IPS-18a (cell line): Measurements from ENCODE around the gene FBXW9.

Experiments
- H3K27ac ChIP-seq: one replicate; pipeline ENCODE4 v1.5.1; 2013; ENCODE audit warnings: low read length
- H3K27me3 ChIP-seq: one replicate; pipeline ENCODE4 v1.6.1; 2013; ENCODE audit warnings: mild to moderate bottlenecking, low read length; ENCODE audit not compliant: control insufficient read depth, insufficient read depth
- H3K36me3 ChIP-seq: one replicate; pipeline ENCODE4 v1.6.1; 2013; ENCODE audit warnings: low read depth, low read length; ENCODE audit not compliant: control insufficient read depth
- H3K4me1 ChIP-seq: one replicate; pipeline ENCODE4 v1.6.1; 2013; ENCODE audit warnings: low read depth, low read length; ENCODE audit not compliant: control insufficient read depth
- H3K4me3 ChIP-seq: one replicate; pipeline ENCODE4 v1.5.1; 2013; ENCODE audit warnings: low read length
- H3K9ac ChIP-seq: one replicate; pipeline ENCODE4 v1.6.1; 2013; ENCODE audit warnings: mild to moderate bottlenecking, low read length, moderate library complexity
- H3K9me3 ChIP-seq: one replicate; pipeline ENCODE4 v1.6.1; 2013; ENCODE audit warnings: low read depth, low read length; ENCODE audit not compliant: control insufficient read depth

Gene FBXW9

DNA sequence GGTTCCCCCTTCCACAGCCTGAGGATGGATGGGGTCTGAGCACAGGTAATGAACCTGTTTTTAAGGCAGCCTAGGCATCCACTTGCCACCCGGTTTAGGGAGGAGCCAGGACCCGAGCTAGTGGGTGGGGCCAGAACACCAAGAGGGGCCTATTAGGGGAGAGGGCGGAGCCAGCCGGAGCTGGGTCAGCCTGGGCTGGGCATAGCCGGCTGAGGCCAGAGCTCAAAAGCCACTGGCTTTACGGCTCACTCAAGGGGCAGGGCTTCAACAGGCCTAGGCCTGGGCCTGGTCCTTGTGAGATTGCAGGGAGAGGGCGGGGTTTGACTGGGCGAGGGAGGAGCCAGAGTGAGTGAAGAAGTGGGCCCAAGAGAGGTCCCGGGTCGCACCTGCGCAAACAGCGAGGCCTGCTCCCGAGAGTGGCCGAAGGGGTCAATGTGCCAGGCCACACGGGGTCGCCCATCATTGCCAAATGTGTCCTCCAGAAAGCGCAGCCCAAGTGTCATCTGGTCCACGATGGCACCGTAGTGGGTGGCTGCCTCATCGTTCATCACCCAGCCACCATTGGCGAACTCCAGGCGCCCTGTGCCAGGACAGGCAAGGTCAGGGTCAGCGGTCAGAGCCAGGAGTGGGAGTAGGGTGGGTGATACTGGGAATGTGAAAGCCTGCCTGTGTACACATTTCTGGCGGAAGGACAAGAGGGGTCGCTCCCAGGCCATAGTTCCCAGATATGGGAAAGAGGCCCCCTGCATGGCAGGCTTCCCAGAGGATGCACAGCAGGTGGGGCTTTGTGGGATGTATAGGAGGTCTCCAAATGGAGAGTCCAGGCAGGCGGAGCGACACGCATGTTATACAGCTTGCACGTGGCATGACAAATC is 31.8 kb downstream of the FBXW9 start:
- H3K9ac ChIP-seq: no peak overlapping the region
- H3K4me3 ChIP-seq: no peak overlapping the region

DNA sequence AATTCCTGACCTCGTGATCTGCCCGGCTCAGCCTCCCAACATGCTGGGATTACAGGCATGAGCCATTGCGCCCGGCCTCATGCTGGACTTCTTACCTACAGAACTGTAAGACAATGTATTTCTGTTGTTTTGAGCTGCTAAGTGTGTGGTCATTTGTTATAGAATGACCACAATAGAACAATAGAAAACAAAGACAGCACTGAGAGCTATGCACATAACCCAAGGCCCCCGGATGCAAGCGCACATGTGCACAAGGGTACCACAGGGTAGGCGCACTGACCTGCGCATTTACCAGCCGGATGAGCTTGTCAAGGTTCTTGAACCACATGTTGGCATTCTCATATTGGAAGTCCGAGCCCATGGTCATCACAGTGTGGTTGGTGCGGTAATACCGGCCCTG is 35.5 kb downstream of the FBXW9 start:
- Histone ChIP-seq H3K9ac (no peak overlapping the region), H3K4me1 (no peaks in the 10 kb centered on the region), H3K27me3 (no peaks in the 10 kb centered on the region), H3K4me3 (no peak overlapping the region), H3K9me3 (no peaks in the 10 kb centered on the region), H3K27ac (no peak overlapping the region), H3K36me3 (peaks cover 12% of the 10 kb centered on the region)

More for the DNA sequence above, 31.8 kb downstream of the FBXW9 start:
- H3K9me3 ChIP-seq: no peaks in the 10 kb centered on the region
- peaks cover 12% of the 10 kb centered on the region for H3K36me3 ChIP-seq
- H3K27me3 ChIP-seq: no peaks in the 10 kb centered on the region
- no peaks in the 10 kb centered on the region for H3K4me1 ChIP-seq
- no peak overlapping the region for H3K27ac ChIP-seq

GRCh38 chr19:12657966-12658365 is 38.5 kb downstream of the FBXW9 start:
- H3K36me3 ChIP-seq: peaks cover 9% of the 10 kb centered on the region
- H3K27me3 ChIP-seq: no peaks in the 10 kb centered on the region
- no peaks in the 10 kb centered on the region for H3K9me3 ChIP-seq
- no peak overlapping the region for H3K9ac ChIP-seq
- H3K4me1 ChIP-seq: no peaks in the 10 kb centered on the region
- H3K27ac ChIP-seq: no peak overlapping the region
- no peak overlapping the region for H3K4me3 ChIP-seq

DNA sequence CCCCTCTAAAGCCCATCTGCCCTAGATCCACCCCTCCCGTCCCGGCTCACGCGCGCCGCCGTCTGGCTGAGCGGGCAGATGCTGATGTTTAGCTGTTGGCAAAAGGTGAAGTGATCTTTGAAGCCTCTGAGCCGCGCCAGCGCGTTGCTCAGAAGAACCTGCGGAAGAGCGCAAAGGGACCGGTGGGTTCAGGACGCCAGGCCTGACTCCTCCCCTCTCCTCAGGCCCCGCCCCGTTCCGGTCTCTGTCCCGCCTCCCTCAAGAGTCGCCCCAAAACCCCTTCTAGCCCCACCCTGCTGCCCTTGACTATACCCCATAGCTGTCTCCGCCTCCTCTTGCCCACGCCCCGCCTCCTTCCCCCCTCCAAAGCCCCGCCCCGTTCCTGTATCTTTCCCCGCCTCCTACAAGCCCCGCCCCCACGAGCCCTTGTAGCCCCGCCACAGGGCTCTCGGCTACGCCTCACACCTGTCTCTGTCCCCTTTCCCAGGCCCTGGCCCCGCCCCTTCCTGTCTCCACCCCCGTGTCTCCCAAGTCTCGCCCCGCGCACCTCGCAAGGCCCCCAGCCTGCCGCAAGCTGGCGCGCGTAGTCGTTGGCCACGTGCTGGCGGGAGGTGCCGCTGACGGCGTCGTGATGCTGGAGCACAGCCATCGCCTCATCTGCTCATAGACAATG is 39.4 kb downstream of the FBXW9 start:
- H3K27me3 ChIP-seq: no peaks in the 10 kb centered on the region
- no peak overlapping the region for H3K27ac ChIP-seq
- no peaks in the 10 kb centered on the region for H3K9me3 ChIP-seq
- no peak overlapping the region for H3K9ac ChIP-seq
- no peaks in the 10 kb centered on the region for H3K4me1 ChIP-seq
- H3K4me3 ChIP-seq: no peak overlapping the region
- H3K36me3 ChIP-seq: peaks cover 9% of the 10 kb centered on the region

GRCh38 chr19:12655546-12655945 is 40.9 kb downstream of the FBXW9 start:
- Histone ChIP-seq H3K36me3 (peaks cover 3% of the 10 kb centered on the region), H3K27me3 (no peaks in the 10 kb centered on the region), H3K27ac (no peak overlapping the region), H3K9ac (no peak overlapping the region), H3K4me3 (no peak overlapping the region), H3K4me1 (no peaks in the 10 kb centered on the region), H3K9me3 (no peaks in the 10 kb centered on the region)

DNA sequence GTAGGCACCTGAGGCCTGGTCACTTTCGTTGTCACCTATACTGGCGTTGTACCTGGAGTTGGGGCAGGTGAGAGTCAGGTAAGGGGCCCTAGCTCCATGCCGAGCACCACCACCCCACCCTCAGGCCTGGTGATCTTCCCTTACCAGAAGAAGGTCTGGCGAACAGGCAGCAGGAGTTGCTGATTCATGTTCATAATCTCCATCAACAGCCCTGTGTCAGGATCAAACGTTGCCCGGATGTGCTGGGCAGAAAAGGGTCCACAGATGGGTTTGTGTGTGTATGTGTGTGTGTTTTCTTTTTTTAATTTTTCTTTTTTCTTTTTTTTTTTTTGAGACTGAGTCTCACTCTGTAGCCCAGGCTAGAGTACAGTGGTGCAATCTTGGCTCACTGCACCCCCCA is 44.2 kb downstream of the FBXW9 start:
- no peaks in the 10 kb centered on the region for H3K27me3 ChIP-seq
- H3K4me3 ChIP-seq: no peak overlapping the region
- no peaks in the 10 kb centered on the region for H3K36me3 ChIP-seq
- no peaks in the 10 kb centered on the region for H3K4me1 ChIP-seq
- no peak overlapping the region for H3K9ac ChIP-seq
- H3K27ac ChIP-seq: no peak overlapping the region
- no peaks in the 10 kb centered on the region for H3K9me3 ChIP-seq

DNA sequence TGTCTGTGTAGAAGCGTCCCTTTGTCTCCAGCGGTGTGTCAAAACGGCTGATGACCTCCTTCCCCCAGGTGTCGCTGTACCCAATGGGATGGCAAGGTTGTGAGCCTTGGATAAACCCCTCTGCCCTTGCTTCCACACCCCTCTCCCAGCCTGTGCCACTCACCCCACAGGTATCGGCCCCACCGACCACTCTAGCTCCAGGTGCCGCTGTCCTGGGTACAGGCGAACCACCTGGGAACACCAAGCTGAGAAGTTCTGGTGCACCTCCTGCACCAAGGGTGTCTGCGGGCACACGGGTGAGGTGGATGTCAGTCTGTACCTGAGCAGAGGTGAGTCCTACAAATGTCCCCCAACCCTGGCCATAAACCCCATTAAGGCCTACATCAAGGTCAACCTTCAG is 46.5 kb downstream of the FBXW9 start:
- Histone ChIP-seq H3K27ac (no peak overlapping the region), H3K9me3 (no peaks in the 10 kb centered on the region), H3K4me1 (no peaks in the 10 kb centered on the region), H3K27me3 (no peaks in the 10 kb centered on the region), H3K9ac (no peak overlapping the region), H3K4me3 (no peak overlapping the region), H3K36me3 (no peaks in the 10 kb centered on the region)

DNA sequence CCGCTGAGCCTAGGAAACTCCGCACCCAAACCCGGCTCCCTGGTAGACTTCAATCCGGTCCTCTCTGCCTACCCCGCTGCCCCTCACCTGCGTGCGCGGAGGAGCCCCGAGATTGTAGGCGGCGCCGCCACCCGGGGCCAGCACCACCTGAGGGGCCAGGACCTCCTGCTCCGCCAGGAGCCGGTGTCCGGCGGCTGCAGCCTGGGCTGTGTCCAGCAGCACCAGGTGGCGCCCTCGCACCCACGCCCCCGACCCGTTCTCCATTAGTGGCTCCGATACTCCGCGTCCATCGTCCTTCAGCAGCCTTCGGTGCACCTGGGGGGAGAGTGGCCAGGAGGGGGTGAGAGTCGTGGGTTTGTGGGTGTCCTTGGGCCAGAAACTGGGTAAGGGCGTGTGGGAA is 48.3 kb downstream of the FBXW9 start:
- H3K9me3 ChIP-seq: no peaks in the 10 kb centered on the region
- peak overlapping the region; percentile 42 for H3K4me3 ChIP-seq
- no peak overlapping the region for H3K27ac ChIP-seq
- no peaks in the 10 kb centered on the region for H3K4me1 ChIP-seq
- H3K9ac ChIP-seq: no peak overlapping the region
- no peaks in the 10 kb centered on the region for H3K36me3 ChIP-seq
- no peaks in the 10 kb centered on the region for H3K27me3 ChIP-seq

DNA sequence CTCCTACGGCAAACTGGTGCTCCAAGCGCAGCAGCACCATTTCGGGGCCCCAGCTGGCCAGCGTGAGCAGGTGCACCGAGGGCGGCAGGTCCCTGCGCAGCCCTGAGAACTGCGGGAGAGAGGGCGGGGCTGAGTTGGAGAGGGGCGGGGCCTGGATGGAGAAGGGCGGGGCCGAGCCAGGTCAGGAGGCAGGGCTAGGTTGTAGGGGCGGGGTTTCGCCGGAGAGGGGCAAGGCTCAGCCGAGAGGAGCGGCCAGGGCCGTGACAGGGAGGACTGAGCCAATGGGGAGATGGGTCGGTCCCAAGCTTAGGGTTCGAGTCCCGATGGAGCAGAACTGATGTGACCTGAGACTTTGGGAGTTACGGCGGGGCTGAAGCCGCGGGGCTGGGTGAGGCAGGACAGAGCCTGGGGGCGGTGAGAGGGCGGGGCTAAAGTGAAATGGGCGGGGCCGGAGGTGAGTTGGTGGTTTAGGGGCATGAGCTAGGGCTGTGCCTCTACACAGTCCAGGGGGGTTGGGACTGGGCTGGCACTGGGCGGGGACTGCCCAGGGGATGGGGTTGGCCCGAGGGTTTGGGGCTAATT is 48.9 kb downstream of the FBXW9 start:
- no peak overlapping the region for H3K27ac ChIP-seq
- H3K27me3 ChIP-seq: no peaks in the 10 kb centered on the region
- no peak overlapping the region for H3K9ac ChIP-seq
- H3K4me3 ChIP-seq: peak overlapping the region; percentile 42
- H3K9me3 ChIP-seq: no peaks in the 10 kb centered on the region
- H3K4me1 ChIP-seq: no peaks in the 10 kb centered on the region
- H3K36me3 ChIP-seq: no peaks in the 10 kb centered on the region

DNA sequence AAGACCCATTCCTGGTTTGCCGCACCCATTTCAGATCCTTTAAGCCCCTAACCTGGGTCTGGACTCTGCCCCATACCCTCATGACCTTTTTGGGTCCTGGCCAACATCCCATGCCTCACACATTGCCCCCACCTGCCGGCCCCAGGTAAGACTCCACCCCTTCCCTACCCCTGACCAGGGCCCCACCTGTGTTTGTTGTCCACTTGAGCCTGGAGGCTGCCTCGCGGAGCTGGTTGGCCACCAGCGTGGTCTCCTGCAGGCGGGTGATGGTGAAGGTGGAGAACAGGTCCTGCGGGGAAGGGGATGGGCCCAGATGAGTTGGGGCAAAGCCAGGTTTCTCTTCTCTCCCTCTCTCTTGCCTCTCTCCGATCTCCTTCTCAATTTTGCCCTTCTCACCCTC is 49.4 kb downstream of the FBXW9 start:
- Histone ChIP-seq H3K9ac (no peak overlapping the region), H3K4me3 (no peak overlapping the region), H3K36me3 (no peaks in the 10 kb centered on the region), H3K27me3 (no peaks in the 10 kb centered on the region), H3K27ac (no peak overlapping the region), H3K9me3 (no peaks in the 10 kb centered on the region), H3K4me1 (no peaks in the 10 kb centered on the region)

GRCh38 chr19:12646551-12646950 is 49.9 kb downstream of the FBXW9 start:
- no peak overlapping the region for H3K27ac ChIP-seq
- H3K36me3 ChIP-seq: no peaks in the 10 kb centered on the region
- no peak overlapping the region for H3K4me3 ChIP-seq
- no peaks in the 10 kb centered on the region for H3K9me3 ChIP-seq
- no peak overlapping the region for H3K9ac ChIP-seq
- H3K4me1 ChIP-seq: no peaks in the 10 kb centered on the region
- H3K27me3 ChIP-seq: no peaks in the 10 kb centered on the region
